ENCODE data around the gene SLC13A5. TPM values are rescaled to one million over a fixed set of nuclear protein-coding genes. Genes with fewer than 3 reads are reported as not detected.
A peak's percentile ranks its signal among the peaks of the same experiment; 100 is the strongest.

SLC13A5 gene
- not detected for total RNA-seq
- long read RNA-seq: 0 reads

- Histone ChIP-seq H3K4me3 (peak within 1 kb of the TSS; percentile 33), H3K27ac (no peak within 1 kb of the TSS), H3K36me3 (no peaks in the 10 kb centered on the region), H3K4me1 (peaks cover 20% of the 10 kb centered on the region), H3K27me3 (ENCODE audit: low read depth) (peaks cover 51% of the 10 kb centered on the region), H3K9me3 (no peaks in the 10 kb centered on the region)
- peak; percentile 47 to 58 for ATAC-seq
- peak; percentile 23 for TF ChIP-seq CTCF (IDR thresholded peaks at IDR 0.05)
- DNase-seq: no peak
- intact Hi-C loops (cut with DNase I): no loop called here
These were observed at the start of gene SLC13A5 for GRCh38 chr17:6713130-6713917. SLC13A5 (minus strand) TSS chr17:6713369; CDS start chr17:6713333, 36 bp downstream.

GRCh38 chr17:6761779-6762178 lies 48.6 kb upstream of the SLC13A5 start:
- Histone ChIP-seq H3K9me3 (no peaks in the 10 kb centered on the region), H3K27ac (no peak overlapping the region), H3K4me3 (no peak overlapping the region), H3K4me1 (peaks cover 13% of the 10 kb centered on the region), H3K36me3 (peaks cover 80% of the 10 kb centered on the region), H3K27me3 (ENCODE audit: low read depth) (no peaks in the 10 kb centered on the region)
- ATAC-seq (no peak), DNase-seq (no peak)
- TF ChIP-seq CTCF (IDR thresholded peaks at IDR 0.05): no peak
- intact Hi-C loops (cut with DNase I): no loop called here

- peak overlapping the region; percentile 84 for H3K27ac ChIP-seq
- peaks cover 40% of the 10 kb centered on the region for H3K36me3 ChIP-seq
- intact Hi-C loops (cut with DNase I): no loop called here
These were observed 44.6 kb upstream of the SLC13A5 start for GRCh38 chr17:6757747-6758146.

GRCh38 chr17:6756425-6757031 lies 43.4 kb upstream of the SLC13A5 start:
- H3K4me3 ChIP-seq: peak overlapping the region; percentile 73
- H3K27ac ChIP-seq: peak overlapping the region; percentile 84
- H3K36me3 ChIP-seq: peaks cover 28% of the 10 kb centered on the region
- H3K27me3 ChIP-seq (ENCODE audit: low read depth): no peaks in the 10 kb centered on the region
- DNase-seq: no peak
- peaks cover 56% of the 10 kb centered on the region for H3K4me1 ChIP-seq
- TF ChIP-seq CTCF (IDR thresholded peaks at IDR 0.05): no peak
- intact Hi-C loops (cut with DNase I): no loop called here
- H3K9me3 ChIP-seq: no peaks in the 10 kb centered on the region
- peak; percentile 2 to 6 for ATAC-seq

More at GRCh38 chr17:6757747-6758146, 44.6 kb upstream of the SLC13A5 start:
- Histone ChIP-seq H3K4me1 (peaks cover 45% of the 10 kb centered on the region), H3K4me3 (peak overlapping the region; percentile 73), H3K9me3 (no peaks in the 10 kb centered on the region), H3K27me3 (ENCODE audit: low read depth) (no peaks in the 10 kb centered on the region)
- DNase-seq (no peak), ATAC-seq (no peak)
- TF ChIP-seq CTCF (IDR thresholded peaks at IDR 0.05): no peak

- ATAC-seq (peak; percentile 67 to 79), DNase-seq (peak; percentile 52)
- Histone ChIP-seq H3K4me3 (peak within 1 kb of the TSS; percentile 73), H3K4me1 (peaks cover 57% of the 10 kb centered on the region), H3K27ac (peak within 1 kb of the TSS; percentile 84), H3K9me3 (no peaks in the 10 kb centered on the region), H3K36me3 (peaks cover 20% of the 10 kb centered on the region), H3K27me3 (ENCODE audit: low read depth) (no peaks in the 10 kb centered on the region)
- TF ChIP-seq CTCF (IDR thresholded peaks at IDR 0.05): no peak
- intact Hi-C loops (cut with DNase I): no loop called here
These were observed 42.6 kb upstream of the SLC13A5 start, which contains the start of gene XAF1 for GRCh38 chr17:6755731-6756184. XAF1 (plus strand) TSS chr17:6756046; CDS start chr17:6756079, 33 bp downstream.
